IMR-90 (cell line): Measurements from ENCODE around the gene OFD1. TPM values are rescaled to one million over a fixed set of nuclear protein-coding genes. Genes with fewer than 3 reads are reported as not detected.

Experiments
- ATAC-seq: fragments of 200-7000 bp; cut with Tn5 transposase; 2 replicates; pipeline ENCODE4 v1.9.1; 2020; ENCODE audit warnings: low read depth, mild to moderate bottlenecking, moderate library complexity
- BruUV-seq: library from RNA; stranded (reverse); fragments of 400-500 nt; replicated peaks from 2 replicates; lab custom pipeline; 2021; lab: Mats Ljungman, UMichigan
- CTCF ChIA-PET: fragments of 300-600 bp; formaldehyde crosslinking; extraction: SDS; loops from one replicate; lab custom pipeline; 2021; ENCODE audit warnings: antibody characterized with exemption; lab: Yijun Ruan, JAX
- POLR2A ChIA-PET: fragments of 300-600 bp; sonication (Branson Sonifier 250); formaldehyde crosslinking; loops from one replicate; lab custom pipeline; 2022; ENCODE audit warnings: antibody characterized with exemption; ENCODE audit not compliant: unreplicated experiment; lab: Charles Lee
- DNase-seq: peaks from one replicate; pipeline ENCODE4 v3.0.0; 2013
- H2AFZ ChIP-seq: replicated peaks from 2 replicates; pipeline ENCODE3; 2013; ENCODE audit warnings: low read length, mild to moderate bottlenecking; ENCODE audit not compliant: poor library complexity
- H2AK5ac ChIP-seq: 2 replicates; pipeline ENCODE4 v1.6.1; 2013; ENCODE audit warnings: low read depth, low read length, inconsistent platforms
- H2AK9ac ChIP-seq: replicated peaks from 2 replicates; pipeline ENCODE3; 2013; ENCODE audit warnings: mild to moderate bottlenecking, low read depth, low read length, moderate library complexity; ENCODE audit not compliant: poor library complexity
- H2BK120ac ChIP-seq: 2 replicates; pipeline ENCODE4 v1.6.1; 2013; ENCODE audit warnings: low read depth, low read length, inconsistent platforms
- H2BK15ac ChIP-seq: 3 replicates; pipeline ENCODE4 v1.6.1; 2013; ENCODE audit warnings: low read depth, low read length, inconsistent platforms
- H2BK20ac ChIP-seq: 2 replicates; pipeline ENCODE4 v1.6.1; 2013; ENCODE audit warnings: low read depth, mild to moderate bottlenecking, inconsistent platforms, low read length, moderate library complexity
- H2BK5ac ChIP-seq: 2 replicates; pipeline ENCODE4 v1.6.1; 2013; ENCODE audit warnings: mild to moderate bottlenecking, low read depth, low read length, inconsistent platforms; ENCODE audit not compliant: poor library complexity, severe bottlenecking
- H3K14ac ChIP-seq: replicated peaks from 2 replicates; pipeline ENCODE4 v1.6.1; 2013; ENCODE audit warnings: low read depth, low read length, inconsistent platforms
- H3K18ac ChIP-seq: 2 replicates; pipeline ENCODE4 v1.6.1; 2013; ENCODE audit warnings: low read depth, low read length, control low read depth
- H3K23ac ChIP-seq: 2 replicates; pipeline ENCODE4 v1.6.1; 2013; ENCODE audit warnings: low read depth, low read length, inconsistent platforms
- H3K27ac ChIP-seq: 2 replicates; pipeline ENCODE4 v1.5.1; 2013; ENCODE audit warnings: mild to moderate bottlenecking, control low read depth, low read length; ENCODE audit not compliant: insufficient read depth
- H3K27me3 ChIP-seq: 2 replicates; pipeline ENCODE4 v1.6.1; 2013; ENCODE audit warnings: low read length; ENCODE audit not compliant: control insufficient read depth, insufficient read depth
- H3K36me3 ChIP-seq: 2 replicates; pipeline ENCODE4 v1.6.1; 2013; ENCODE audit warnings: low read length, mixed read lengths; ENCODE audit not compliant: control insufficient read depth, insufficient read depth
- H3K4ac ChIP-seq: 2 replicates; pipeline ENCODE4 v1.6.1; 2013; ENCODE audit warnings: low read depth, low read length, inconsistent platforms
- H3K4me1 ChIP-seq: 2 replicates; pipeline ENCODE4 v1.6.1; 2013; ENCODE audit warnings: low read length, mixed read lengths; ENCODE audit not compliant: control insufficient read depth, insufficient read depth
- H3K4me2 ChIP-seq: 2 replicates; pipeline ENCODE4 v1.6.1; 2013; ENCODE audit warnings: low read depth, mild to moderate bottlenecking, control low read depth, low read length, moderate library complexity
- H3K4me3 ChIP-seq: 2 replicates; pipeline ENCODE4 v1.5.1; 2013; ENCODE audit warnings: low read depth, mild to moderate bottlenecking, control low read depth, low read length, moderate library complexity; ENCODE audit not compliant: insufficient read depth
- H3K56ac ChIP-seq: 2 replicates; pipeline ENCODE4 v1.6.1; 2013; ENCODE audit warnings: low read length, inconsistent platforms; ENCODE audit not compliant: insufficient read depth; ENCODE audit errors: extremely low read depth
- H3K79me1 ChIP-seq, 2 experiments: 2 replicates each; pipeline ENCODE4 v1.6.1; 2013; ENCODE audit warnings: low read length in 2 of 2, inconsistent platforms in 1 of 2, low read depth in 1 of 2
- H3K9ac ChIP-seq: 2 replicates; pipeline ENCODE4 v1.6.1; 2013; ENCODE audit warnings: low read depth, low read length, control low read depth
- H3K9me1 ChIP-seq: 2 replicates; pipeline ENCODE4 v1.6.1; 2013; ENCODE audit warnings: low read length, inconsistent platforms; ENCODE audit not compliant: insufficient read depth
- H3K9me3 ChIP-seq: 2 replicates; pipeline ENCODE4 v1.6.1; 2013; ENCODE audit warnings: low read length; ENCODE audit not compliant: control insufficient read depth, insufficient read depth
- H4K20me1 ChIP-seq: 2 replicates; pipeline ENCODE4 v1.6.1; 2013; ENCODE audit warnings: low read length, inconsistent platforms; ENCODE audit not compliant: insufficient read depth
- H4K5ac ChIP-seq: 2 replicates; pipeline ENCODE4 v1.6.1; 2013; ENCODE audit warnings: mild to moderate bottlenecking, low read depth, low read length, control low read depth
- H4K8ac ChIP-seq, 2 experiments: 2 replicates each; pipeline ENCODE4 v1.6.1; 2013; ENCODE audit warnings: low read depth in 2 of 2, low read length in 2 of 2, control low read depth in 1 of 2, inconsistent platforms in 1 of 2
- H4K91ac ChIP-seq: 2 replicates; pipeline ENCODE4 v1.6.1; 2013; ENCODE audit warnings: low read depth, low read length, inconsistent platforms; ENCODE audit not compliant: insufficient read depth
- BHLHE40 ChIP-seq: fragments of 150-350 bp; IDR thresholded peaks from 2 replicates; pipeline ENCODE4 v1.6.1; 2016; ENCODE audit warnings: mild to moderate bottlenecking, low read depth, low read length
- CTCF ChIP-seq: conservative IDR thresholded peaks from 2 replicates; pipeline ENCODE4 v1.5.1; 2012; ENCODE audit warnings: mild to moderate bottlenecking, low read depth, low read length, improper control_type of control experiment
- MAZ ChIP-seq: IDR thresholded peaks from 2 replicates; pipeline ENCODE4 v1.6.1; 2012; ENCODE audit warnings: low read depth, mild to moderate bottlenecking, low read length, improper control_type of control experiment, moderate library complexity, borderline replicate concordance
- MXI1 ChIP-seq: IDR thresholded peaks from 2 replicates; pipeline ENCODE4 v1.6.1; 2012; ENCODE audit warnings: low read depth, mild to moderate bottlenecking, low read length, moderate library complexity, borderline replicate concordance
- NFE2L2 ChIP-seq: fragments of 150-350 bp; IDR thresholded peaks from 2 replicates; pipeline ENCODE4 v1.6.1; 2016; ENCODE audit warnings: low read depth, mild to moderate bottlenecking, low read length
- WGBS, 2 experiments: methylation state at CpG; one replicate each; pipeline versions ENCODE4 v1.1.5 to v1.1.7; 2013; ENCODE audit warnings: missing lambda C conversion rate in 2 of 2; ENCODE audit not compliant: insufficient read length in 1 of 2; ENCODE audit errors: extremely low coverage in 2 of 2; 5-methylcytosine and 5-hydroxymethylcytosine counted together
- dilution Hi-C: fragments of 300-500 bp; cut with HindIII; formaldehyde crosslinking; loops from one replicate; pipeline ENCODE4 v1.14.3; 2018; ENCODE audit warnings: low sequenced_read_pairs; ENCODE audit not compliant: unreplicated experiment
- in situ Hi-C: fragments of 300-500 bp; cut with MboI; formaldehyde crosslinking; loops from 3 replicates; pipeline ENCODE4 v1.14.3; 2019; ENCODE audit warnings: low sequenced_read_pairs, inconsistent platforms, mixed read lengths
- intact Hi-C: fragments of 100-400 bp; cut with micrococcal nuclease; formaldehyde crosslinking; loops from 2 replicates; pipeline ENCODE4 v1.10.0; 2022
- polyA plus RNA-seq, 3 experiments: library from polyadenylated mRNA; depleted of rRNA; stranded (reverse); fragments of >200 nt; gene quantifications; 2 replicates each; pipeline ENCODE4 v1.2.3, GENCODE V29; 2012; ENCODE audit warnings: low replicate concordance in 1 of 3
- total RNA-seq: library from RNA; depleted of rRNA; stranded (reverse); fragments of >200 nt; gene quantifications from 2 replicates; pipeline ENCODE4 v1.2.3, GENCODE V29; 2012

OFD1 gene
- total and polyA plus RNA-seq, 2 of the 4 experiments (the other 2 are of a cell fraction) = 8.4 to 8.6 TPM

GRCh38 chrX:13703135-13703534, 31.4 kb upstream of the OFD1 start:
- no peak overlapping the region for H2BK20ac ChIP-seq
- H3K27me3 ChIP-seq = no peaks in the 10 kb centered on the region
- ATAC-seq = no peak
- in situ Hi-C loops (no loop called here), dilution Hi-C loops (no loop called here), intact Hi-C loops (no loop called here)
- WGBS, 2 experiments = no CpG with 5 or more reads among the region's 3 CpGs
- H2BK120ac ChIP-seq = no peak overlapping the region
- no peak overlapping the region for H4K91ac ChIP-seq
- no peaks in the 10 kb centered on the region for H3K9me3 ChIP-seq
- peaks cover 14 to 40% of the 10 kb centered on the region in 2 experiments for H3K79me1 ChIP-seq
- no peak overlapping the region for H3K18ac ChIP-seq
- H3K56ac ChIP-seq = no peak overlapping the region
- H2BK15ac ChIP-seq = no peak overlapping the region
- H4K8ac ChIP-seq = no peak overlapping the region
- peaks cover 46% of the 10 kb centered on the region for H4K20me1 ChIP-seq
- H3K36me3 ChIP-seq = peaks cover 13% of the 10 kb centered on the region; the same call in 1 of the 2 replicates
- H2BK5ac ChIP-seq = no peak overlapping the region
- no peak for DNase-seq
- H3K4ac ChIP-seq = no peak overlapping the region
- ChIA-PET CTCF (no interaction called here), POLR2A (no interaction called here)
- H3K4me1 ChIP-seq = peaks cover 7% of the 10 kb centered on the region
- BruUV-seq = no TSS peak
- H2AFZ ChIP-seq = no peak overlapping the region
- TF ChIP-seq BHLHE40 (no peak), MXI1 (no peak), NFE2L2 (no peak), MAZ (no peak), CTCF (no peak)
- H3K23ac ChIP-seq = no peak overlapping the region
- H3K14ac ChIP-seq = no peak overlapping the region
- H3K4me3 ChIP-seq = no peak overlapping the region
- no peak overlapping the region for H2AK9ac ChIP-seq
- peaks cover 6% of the 10 kb centered on the region for H3K9me1 ChIP-seq
- H2AK5ac ChIP-seq = no peak overlapping the region
- H3K9ac ChIP-seq = no peak overlapping the region
- no peak overlapping the region for H3K27ac ChIP-seq
- H3K4me2 ChIP-seq = no peak overlapping the region
- no peak overlapping the region for H4K5ac ChIP-seq
